Measurements from ENCODE around the gene IPO9.
"Not testable (repeated sequence)": the region's sequence is repeated elsewhere in the genome, so short reads cannot be mapped to it uniquely, and the experiment has no call there.

The IPO9 gene

DNA sequence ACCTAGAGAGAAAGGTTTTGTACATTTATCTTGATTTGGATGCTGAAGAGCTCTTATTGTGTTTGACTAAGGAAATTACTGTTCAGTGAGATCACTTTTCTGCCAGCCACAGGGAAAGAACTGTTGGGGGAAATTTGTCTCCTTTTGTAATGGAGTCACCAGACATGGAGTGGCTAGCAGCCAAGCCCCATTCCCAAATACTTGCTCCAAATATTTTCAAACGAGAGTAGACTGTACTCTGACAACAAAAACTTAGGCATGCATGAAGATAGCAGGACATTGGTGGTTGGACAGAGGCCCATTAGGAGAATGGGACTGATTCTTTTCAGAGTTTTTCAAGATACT is 21.1 kb downstream of the IPO9 start:
- DNase-seq, result no peak

- no peak for DNase-seq
Observed at GRCh38 chr1:201851949-201852348, 23.0 kb downstream of the IPO9 start.

- not testable (repeated sequence) for DNase-seq
Observed at GRCh38 chr1:201856722-201857121, 27.8 kb downstream of the IPO9 start.

GRCh38 chr1:201859424-201859823 is 30.5 kb downstream of the IPO9 start:
- DNase-seq, result no peak

GRCh38 chr1:201861448-201861847 is 32.5 kb downstream of the IPO9 start:
- no peak for DNase-seq

- DNase-seq, result no peak
Observed at GRCh38 chr1:201870397-201870796, 41.4 kb downstream of the IPO9 start.

DNA sequence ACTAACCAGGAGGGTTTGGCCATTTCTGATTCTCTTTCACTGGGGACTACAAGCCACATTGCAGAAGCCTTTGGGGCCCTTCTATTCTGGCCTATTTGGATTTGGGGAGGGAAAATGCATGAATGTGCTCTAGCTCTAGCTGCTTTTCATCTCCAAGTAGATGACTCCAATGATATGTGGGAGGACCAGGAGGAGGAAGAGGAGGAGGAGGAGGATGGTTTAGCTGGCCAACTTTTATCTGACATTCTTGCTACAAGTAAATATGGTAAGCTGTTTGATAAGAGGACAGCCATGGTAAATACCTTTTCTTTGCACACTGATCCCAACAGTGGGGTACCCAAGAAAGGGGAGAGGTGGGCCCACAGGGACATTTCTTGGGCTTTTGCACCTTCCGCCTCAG is 45.7 kb downstream of the IPO9 start:
- no peak for DNase-seq

DNA sequence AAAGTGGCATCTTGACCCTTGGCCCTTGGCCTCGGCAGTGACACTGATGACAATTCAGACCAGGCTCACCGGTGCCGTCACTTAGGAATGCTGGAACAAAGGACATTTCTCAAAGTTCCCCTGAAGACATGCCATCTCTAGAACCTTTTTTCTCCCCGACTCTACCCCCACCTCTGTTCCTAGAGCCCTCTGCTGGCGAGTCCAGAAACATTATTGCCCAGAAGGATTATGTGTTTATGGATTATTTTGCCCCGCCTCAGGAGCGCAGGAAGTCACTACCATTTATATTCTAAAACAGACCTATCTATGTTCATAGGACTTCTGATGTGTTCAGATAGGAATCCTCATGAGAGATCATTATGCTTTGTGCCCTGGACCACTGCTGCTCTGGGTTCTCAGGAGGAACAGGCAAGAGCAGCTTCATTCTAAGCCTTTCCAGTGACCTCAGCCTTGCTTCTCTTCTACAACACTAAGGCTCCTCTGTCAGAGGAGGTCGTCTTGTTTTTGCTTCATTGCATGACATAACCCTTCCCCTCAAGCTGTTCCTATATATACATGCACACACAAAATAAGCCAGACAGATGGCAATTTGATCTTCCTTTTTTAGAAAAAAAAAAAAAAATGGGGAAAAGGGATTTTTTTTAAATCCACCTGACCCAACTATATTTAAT is 47.3 kb downstream of the IPO9 start:
- DNase-seq, result no peak

- no peak for DNase-seq
Observed at GRCh38 chr1:201877877-201878401, 49.0 kb downstream of the IPO9 start.

- DNase-seq, result no peak
Observed at GRCh38 chr1:201880928-201881571, 52.1 kb downstream of the IPO9 start.

DNA sequence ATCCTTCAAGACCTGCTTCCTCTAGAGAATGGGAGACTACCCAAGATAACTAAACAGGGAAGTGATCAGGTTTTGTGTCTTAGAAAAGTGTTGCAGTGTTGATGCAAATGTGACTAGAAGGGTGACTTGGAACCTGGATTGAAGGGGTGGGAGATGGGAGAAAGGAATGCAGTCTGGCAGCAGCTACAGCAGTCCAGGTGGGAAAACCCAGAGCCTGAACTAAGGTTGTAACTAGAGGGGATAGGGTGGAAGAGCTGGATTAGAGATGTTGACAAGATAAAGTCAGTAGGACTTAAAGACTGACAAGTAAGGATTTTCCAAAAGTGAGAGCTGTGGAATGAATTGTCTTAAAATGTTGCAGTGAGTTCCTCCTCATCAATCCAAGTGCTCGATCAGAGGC is 52.7 kb downstream of the IPO9 start:
- DNase-seq, result no peak

GRCh38 chr1:201882665-201883132 is 53.7 kb downstream of the IPO9 start:
- no peak for DNase-seq

- DNase-seq, result no peak
Observed at GRCh38 chr1:201883266-201883665, 54.3 kb downstream of the IPO9 start.

DNA sequence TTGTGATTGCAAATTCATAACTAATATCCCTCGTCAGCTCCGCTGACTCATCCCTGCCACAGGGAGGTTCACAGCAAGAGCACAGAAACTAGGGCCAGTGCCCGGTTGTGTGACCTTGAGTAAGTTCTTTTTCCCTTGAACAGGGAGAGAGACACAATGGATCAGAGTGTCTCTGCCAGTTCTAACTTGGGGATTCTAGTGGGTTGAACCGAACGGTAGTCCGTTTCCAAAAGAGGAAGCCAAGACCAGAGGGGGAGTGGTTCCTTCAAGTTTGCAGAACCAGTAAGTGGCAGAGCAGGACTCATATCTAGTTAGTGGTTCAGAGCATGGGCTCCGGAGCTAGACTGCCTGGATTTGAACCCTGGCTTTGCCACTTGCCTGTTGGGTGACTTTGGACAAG is 54.8 kb downstream of the IPO9 start:
- no peak for DNase-seq

GRCh38 chr1:201884425-201884824 is 55.5 kb downstream of the IPO9 start:
- DNase-seq, result no peak

DNA sequence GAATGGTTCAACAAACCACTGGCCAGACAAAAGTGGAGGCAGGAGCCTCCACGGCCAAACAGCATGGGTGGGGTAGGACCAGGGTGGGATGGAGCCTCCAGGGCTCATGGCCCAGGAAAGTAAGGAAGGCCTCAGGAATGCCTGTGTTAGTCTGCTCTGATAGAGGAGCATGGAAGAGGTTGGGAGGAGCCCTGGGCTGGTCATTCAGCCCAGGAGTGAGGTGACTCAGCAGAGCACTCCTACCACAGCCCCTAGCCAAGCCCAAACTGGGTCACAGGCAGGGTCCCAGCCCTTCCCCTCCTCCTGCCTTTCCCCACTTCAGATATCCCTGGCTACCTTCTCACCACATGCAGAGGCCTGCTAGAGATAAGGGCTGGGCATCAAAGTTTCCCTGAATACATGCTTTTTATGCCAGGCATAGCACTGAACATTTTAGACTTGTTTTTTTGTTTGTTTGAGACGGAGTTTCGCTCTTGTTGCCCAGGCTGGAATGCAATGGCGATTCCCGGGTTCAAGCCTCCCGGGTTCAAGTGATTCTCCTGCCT is 56.6 kb downstream of the IPO9 start:
- no peak for DNase-seq

DNA sequence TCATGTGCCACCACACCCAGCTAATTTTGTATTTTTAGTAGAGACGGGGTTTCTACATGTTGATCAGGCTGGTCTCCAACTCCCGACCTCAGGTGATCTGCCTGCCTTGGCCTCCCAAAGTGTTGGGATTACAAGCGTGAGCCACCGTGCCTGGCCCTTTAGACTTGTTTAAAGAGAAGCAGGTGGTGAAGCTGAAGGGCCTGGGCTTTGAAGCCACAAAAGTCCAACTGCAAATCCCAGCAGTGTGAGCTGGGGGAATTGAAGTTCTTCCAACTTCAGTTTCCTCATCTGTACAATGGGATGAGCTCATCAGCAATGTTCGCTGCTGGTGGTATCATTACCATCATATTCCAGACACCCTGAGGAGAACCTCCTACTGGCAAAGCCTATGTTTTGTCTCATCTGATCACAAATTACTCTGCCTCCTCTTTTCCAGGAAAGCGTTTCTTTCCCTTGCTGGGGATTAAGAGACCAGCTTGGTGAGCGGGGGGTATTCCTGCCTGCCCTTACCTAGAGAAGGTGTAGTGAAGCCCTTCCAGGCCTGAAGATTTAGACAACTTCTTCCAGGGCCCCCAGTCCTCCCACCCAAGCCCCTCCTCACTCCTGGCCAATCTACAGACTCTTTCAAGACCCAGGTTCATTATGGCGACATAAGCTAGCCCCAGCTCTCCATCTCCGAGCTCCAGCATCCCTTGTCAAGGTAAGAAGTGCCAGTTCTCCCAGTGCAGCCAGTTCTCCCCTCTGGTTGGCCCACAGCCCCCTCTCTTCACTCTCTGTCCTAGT is 57.3 kb downstream of the IPO9 start:
- DNase-seq, result no peak

GRCh38 chr1:201887116-201887866 is 58.3 kb downstream of the IPO9 start:
- DNase-seq, result no peak

DNA sequence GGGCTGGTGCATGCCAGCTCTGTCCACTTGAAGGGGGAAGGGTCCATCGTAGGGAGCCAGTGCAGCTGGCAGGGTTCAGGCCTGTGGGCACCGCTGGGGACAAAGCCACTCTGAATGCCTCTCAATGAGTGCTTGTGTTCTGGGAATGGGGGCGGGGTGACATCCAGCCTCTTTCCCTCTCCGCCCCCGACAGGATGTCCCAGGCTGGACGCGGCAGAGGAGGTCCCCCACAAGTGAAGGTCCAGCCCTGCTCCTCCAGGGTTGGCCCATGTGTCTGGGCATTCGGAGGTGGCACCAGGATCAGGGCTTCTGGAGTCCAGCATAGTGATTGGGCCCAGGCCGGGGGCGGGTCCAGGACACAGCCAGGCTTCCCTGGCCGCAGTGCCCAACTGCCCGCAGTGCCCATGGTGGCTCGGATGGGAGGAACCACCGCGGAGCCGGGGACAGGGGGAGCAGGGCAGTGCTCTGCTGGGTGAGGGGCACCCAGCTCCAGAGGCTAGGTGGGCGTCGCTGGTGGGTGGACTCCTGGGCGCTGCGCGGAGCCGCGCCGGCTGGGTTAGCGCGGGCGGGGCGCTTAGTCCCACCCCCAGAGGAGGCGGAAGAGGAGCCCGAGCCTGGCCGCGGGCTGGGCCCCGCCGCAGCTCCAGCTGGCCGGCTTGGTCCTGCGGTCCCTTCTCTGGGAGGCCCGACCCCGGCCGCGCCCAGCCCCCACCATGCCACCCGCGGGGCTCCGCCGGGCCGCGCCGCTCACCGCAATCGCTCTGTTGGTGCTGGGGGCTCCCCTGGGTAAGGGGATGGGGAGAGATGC is 59.5 kb downstream of the IPO9 start, which contains the start of gene SHISA4:
SHISA4 (plus strand) TSS at position 617 of the 808 bp plus-strand sequence; CDS start at position 714, 97 bp downstream.
- no peak for DNase-seq

- no peak for DNase-seq
Observed at GRCh38 chr1:201889090-201889968, 60.4 kb downstream of the IPO9 start.

DNA sequence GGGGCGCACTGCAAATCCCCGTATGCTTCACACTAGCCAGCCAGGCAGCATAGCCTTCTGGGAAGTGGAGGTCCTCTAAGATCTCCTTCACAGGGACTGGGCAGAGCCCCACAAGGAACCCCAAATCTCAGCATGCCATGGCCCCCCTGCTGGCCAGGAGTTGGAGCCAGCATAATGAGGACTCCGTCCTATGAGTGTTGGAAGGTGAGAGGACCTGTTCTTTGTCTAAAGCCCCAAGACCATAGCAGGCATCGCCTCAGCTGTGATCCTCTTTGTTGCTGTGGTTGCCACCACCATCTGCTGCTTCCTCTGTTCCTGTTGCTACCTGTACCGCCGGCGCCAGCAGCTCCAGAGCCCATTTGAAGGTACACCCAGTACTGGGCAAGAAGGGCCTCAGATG is 61.3 kb downstream of the IPO9 start:
- DNase-seq, result no peak

Data from activated CD4-positive, CD25-positive, alpha-beta regulatory T cell (primary cell).